NOMO-1 (cell line): ENCODE data around the gene GPR50.
A peak's percentile ranks its signal among the peaks of the same experiment; 100 is the strongest.

Experiments
- DNase-seq, 2 experiments: peaks; one replicate each; lab custom pipeline; 2025; ENCODE audit not compliant: unreplicated experiment in 2 of 2; lab: John Stamatoyannopoulos, UW

Gene GPR50

GRCh38 chrX:151176231-151176750, at the start of gene GPR50:
Gene GPR50 (plus strand): TSS chrX:151176584. CDS start chrX:151176722, 138 bp downstream.
- no peak for DNase-seq

- no peak for DNase-seq
Measured at GRCh38 chrX:151132531-151132930, 43.9 kb upstream of the GPR50 start.

- DNase-seq = peak in 1 of 2 experiments; percentile 53
Measured at GRCh38 chrX:151151665-151152267, 24.6 kb upstream of the GPR50 start.

GRCh38 chrX:151153086-151153485, 23.3 kb upstream of the GPR50 start:
- no peak for DNase-seq

GRCh38 chrX:151153667-151154066, 22.7 kb upstream of the GPR50 start:
- DNase-seq = no peak

GRCh38 chrX:151155234-151155633, 21.1 kb upstream of the GPR50 start:
- DNase-seq = no peak

GRCh38 chrX:151161690-151162089, 14.7 kb upstream of the GPR50 start:
- no peak for DNase-seq

- peak in 1 of 2 experiments; percentile 10 for DNase-seq
Measured at GRCh38 chrX:151167791-151168345, 8.5 kb upstream of the GPR50 start.

GRCh38 chrX:151169783-151170182, 6.6 kb upstream of the GPR50 start:
- no peak for DNase-seq

- DNase-seq = no peak
Measured at GRCh38 chrX:151174581-151175282, 1.7 kb upstream of the GPR50 start.

- DNase-seq = no peak
Measured at GRCh38 chrX:151175283-151176062, 911 bp upstream of the GPR50 start.

GRCh38 chrX:151177141-151178027, 1.0 kb downstream of the GPR50 start:
- DNase-seq = no peak

- DNase-seq = no peak
Measured at GRCh38 chrX:151178746-151179145, 2.4 kb downstream of the GPR50 start.

- DNase-seq = no peak
Measured at GRCh38 chrX:151180400-151180799, 4.0 kb downstream of the GPR50 start.

GRCh38 chrX:151181088-151181487, 4.7 kb downstream of the GPR50 start:
- no peak for DNase-seq

GRCh38 chrX:151183233-151183753, 6.9 kb downstream of the GPR50 start:
- DNase-seq = no peak

GRCh38 chrX:151183912-151184565, 7.7 kb downstream of the GPR50 start:
- no peak for DNase-seq

GRCh38 chrX:151184705-151185104, 8.3 kb downstream of the GPR50 start:
- DNase-seq = no peak

- DNase-seq = no peak
Measured at GRCh38 chrX:151206871-151207270, 30.5 kb downstream of the GPR50 start.
